Cerebellar nuclear complex (tissue), 1 donor: ENCODE measurements around the gene HSD17B8.
"Not testable (repeated sequence)": the region's sequence is repeated elsewhere in the genome, so short reads cannot be mapped to it uniquely, and the experiment has no call there.

ENCODE experiments used
- DNase-seq, 2 experiments: peaks; one replicate each; lab custom pipeline; 2025; lab: John Stamatoyannopoulos, UW

The HSD17B8 gene

DNA sequence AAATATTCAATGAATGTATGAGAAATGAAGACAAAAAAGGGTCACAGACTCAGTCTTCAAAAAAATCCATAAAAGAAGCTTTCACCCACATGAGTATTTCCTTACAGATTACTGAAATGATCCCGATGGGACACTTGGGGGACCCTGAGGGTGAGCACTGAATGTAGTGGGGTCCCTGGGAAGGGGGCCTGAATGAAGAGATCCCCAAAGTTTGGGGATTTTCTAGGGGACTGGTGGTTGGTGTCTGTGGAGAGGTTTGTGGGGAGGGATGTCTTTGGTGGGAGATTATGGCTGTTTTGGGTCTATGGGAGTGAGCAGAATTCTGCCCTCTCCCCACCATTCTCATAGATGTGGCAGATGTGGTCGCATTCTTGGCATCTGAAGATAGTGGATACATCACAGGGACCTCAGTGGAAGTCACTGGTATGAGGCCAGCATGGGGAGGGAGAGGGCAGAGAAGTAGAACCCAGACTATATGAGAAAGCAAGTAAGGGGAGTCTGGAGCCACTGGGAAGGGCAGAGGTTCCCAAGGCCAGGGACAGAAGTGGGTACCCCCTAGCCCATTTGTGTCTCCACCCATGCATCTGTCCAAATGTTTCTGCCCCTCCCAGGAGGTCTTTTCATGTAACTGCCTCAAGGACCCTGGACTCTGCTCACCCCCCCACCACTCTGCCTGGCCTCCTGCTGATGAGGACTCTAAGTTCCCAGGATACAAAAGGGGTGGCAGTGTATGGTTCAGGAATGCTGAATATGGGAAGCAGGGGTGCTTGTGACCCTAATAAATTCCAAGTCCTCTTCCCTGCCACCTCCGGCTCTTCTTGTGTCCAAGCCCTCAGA is 1.8 kb downstream of the HSD17B8 start:
- no peak for DNase-seq

DNA sequence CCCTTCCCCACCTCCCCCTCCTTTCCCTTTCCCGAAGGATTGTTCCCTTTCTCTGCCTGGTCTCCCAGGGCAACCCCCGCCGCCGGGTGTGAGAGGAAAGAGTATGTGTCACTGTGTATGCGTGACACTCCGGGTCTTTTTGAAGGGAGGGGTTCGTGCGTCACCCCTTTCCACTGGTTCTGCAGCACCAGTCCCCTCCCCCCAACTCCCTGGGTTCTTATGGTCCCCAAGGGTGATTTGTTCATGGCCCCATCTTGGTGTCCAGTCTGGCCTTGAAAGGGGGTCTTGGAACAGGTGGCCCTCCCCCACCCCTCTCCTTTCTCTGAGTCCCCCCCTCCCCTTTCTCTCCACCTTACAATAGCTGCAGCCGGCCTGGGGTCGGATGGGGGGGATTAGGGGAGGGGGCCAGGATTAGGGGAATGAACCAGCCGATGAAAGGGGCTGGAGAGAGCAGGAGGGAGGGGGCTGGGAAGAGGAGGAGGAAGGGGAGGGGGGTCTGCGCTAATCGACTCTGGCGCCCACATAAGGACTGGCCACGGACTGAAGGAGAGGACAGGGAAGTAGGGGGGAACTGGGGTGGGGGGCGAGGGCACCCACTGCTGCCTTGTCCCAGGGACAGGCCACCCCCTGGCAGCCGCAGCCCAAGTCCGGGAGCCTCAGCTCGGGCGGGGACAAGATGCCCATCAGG is 2.6 kb downstream of the HSD17B8 start:
- DNase-seq = no peak

DNA sequence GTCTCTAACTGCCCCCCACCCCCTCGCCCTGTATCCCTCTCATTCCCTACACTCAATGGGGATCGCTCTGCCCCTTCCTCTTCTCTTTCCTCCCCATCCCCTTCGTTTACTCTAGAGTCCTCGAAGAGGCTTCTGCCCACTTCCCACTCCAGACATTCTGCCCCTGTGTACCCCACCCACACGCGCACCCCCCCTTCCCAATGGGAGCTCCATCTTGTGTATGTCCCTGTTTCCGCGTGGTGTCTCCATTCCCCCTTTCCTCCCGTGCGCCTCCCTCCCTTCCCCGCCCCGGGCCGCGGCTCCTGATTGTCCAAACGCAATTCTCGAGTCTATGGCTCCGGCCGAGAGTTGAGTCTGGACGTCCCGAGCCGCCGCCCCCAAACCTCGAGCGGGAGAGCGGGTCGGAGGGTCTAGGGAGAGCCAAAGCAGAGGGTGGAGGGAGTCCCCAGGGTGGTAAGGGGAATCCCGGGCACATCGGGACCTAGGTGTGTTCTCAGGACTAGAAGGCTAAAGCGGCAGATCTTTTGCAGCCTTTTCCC is 3.2 kb downstream of the HSD17B8 start:
- DNase-seq = no peak

DNA sequence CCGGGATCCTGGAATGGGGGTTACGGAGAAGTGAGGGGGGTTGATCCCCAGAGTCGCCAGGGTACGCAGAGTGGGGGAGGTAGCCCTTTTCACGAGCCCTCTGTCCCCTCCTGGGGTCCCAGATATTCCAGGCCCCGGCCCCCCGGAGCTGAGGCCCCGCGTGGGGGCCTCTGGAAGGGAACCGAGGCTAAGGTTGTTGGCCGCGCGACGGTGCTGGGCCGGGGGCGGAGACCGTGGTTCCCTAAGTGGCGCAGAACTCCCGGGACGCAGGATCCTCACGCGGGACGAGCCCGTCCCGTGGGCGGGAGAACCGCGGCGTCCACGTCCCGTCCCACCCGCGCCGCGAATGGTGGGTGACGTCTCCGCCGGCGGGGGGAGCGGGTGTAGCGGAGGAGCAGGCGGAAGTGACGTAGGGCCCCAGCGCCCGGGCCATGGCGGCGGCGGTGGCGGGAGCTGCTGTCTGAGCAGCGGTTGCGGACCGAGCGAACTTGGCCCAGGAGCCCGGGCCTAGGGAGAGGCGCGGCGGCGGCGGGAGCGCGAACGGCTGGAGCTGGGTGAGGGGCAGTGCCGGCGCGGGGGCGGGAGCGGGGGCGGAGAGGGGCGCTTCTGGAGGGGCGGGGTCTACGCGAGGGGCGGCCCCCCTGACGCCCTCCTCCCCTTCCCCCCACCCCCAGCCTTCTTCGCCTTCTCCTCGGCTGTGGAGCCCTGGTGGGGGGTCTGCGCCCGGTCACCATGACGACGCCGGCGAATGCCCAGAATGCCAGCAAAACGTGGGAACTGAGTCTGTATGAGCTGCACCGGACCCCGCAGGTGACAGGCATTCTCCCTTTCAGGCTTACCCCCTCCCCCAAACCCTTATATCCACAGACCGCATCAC is 3.9 kb downstream of the HSD17B8 start, which contains the start of gene RING1:
RING1 (plus strand) TSS at position 410 of the 877 bp plus-strand sequence; CDS start at position 733, 323 bp downstream.
- peak in 1 of 2 experiments; percentile 12 for DNase-seq

DNA sequence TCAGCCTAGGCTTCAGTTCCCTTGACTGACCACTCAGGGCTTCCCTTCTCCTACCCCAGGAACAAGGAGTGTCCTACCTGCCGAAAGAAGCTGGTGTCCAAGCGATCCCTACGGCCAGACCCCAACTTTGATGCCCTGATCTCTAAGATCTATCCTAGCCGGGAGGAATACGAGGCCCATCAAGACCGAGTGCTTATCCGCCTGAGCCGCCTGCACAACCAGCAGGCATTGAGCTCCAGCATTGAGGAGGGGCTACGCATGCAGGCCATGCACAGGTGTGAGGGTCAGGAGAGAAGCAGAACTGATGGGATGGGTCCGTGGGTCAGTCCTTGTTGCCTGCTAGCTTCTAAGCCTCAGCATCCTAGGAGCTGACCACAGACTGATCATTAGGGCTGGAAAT is 5.4 kb downstream of the HSD17B8 start:
- DNase-seq = no peak

DNA sequence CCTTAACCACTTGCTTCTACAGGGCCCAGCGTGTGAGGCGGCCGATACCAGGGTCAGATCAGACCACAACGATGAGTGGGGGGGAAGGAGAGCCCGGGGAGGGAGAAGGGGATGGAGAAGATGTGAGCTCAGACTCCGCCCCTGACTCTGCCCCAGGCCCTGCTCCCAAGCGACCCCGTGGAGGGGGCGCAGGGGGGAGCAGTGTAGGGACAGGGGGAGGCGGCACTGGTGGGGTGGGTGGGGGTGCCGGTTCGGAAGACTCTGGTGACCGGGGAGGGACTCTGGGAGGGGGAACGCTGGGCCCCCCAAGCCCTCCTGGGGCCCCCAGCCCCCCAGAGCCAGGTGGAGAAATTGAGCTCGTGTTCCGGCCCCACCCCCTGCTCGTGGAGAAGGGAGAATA is 6.7 kb downstream of the HSD17B8 start:
- DNase-seq = no peak

DNA sequence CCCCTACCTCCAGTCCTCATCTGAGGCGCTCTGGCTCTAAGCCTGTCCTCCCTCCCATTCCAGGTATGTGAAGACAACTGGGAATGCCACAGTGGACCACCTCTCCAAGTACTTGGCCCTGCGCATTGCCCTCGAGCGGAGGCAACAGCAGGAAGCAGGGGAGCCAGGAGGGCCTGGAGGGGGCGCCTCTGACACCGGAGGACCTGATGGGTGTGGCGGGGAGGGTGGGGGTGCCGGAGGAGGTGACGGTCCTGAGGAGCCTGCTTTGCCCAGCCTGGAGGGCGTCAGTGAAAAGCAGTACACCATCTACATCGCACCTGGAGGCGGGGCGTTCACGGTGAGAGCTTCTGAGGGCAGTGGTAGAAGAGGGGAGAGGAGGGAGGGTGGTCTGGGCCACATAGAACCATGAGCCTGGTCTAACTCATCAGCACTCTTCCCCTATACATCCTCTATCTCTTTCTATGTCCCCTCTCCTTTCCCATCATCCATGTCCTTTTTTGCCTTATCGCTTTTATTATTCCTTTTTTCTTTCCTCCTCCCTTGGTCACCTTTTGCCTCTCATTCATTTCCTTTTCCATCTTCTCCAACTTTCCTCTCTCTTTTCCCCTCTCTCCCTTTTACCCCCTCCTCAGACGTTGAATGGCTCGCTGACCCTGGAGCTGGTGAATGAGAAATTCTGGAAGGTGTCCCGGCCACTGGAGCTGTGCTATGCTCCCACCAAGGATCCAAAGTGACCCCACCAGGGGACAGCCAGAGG is 7.4 kb downstream of the HSD17B8 start:
- DNase-seq = no peak

DNA sequence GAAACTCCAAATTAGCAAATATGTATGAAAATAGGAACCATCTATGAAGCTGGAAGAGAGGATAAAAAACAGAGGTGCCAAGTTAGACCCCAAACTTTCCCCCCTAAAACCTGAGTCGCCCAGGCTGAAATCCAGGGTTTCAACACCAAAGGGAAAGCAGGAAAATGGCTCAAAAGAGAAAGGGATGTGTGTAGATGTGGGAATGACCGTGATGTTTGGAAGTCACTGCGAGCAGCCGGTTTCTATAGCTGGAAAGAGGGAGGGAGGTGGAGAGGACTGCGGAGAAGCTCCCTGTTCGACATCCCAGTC is 8.4 kb downstream of the HSD17B8 start:
- no peak for DNase-seq

DNA sequence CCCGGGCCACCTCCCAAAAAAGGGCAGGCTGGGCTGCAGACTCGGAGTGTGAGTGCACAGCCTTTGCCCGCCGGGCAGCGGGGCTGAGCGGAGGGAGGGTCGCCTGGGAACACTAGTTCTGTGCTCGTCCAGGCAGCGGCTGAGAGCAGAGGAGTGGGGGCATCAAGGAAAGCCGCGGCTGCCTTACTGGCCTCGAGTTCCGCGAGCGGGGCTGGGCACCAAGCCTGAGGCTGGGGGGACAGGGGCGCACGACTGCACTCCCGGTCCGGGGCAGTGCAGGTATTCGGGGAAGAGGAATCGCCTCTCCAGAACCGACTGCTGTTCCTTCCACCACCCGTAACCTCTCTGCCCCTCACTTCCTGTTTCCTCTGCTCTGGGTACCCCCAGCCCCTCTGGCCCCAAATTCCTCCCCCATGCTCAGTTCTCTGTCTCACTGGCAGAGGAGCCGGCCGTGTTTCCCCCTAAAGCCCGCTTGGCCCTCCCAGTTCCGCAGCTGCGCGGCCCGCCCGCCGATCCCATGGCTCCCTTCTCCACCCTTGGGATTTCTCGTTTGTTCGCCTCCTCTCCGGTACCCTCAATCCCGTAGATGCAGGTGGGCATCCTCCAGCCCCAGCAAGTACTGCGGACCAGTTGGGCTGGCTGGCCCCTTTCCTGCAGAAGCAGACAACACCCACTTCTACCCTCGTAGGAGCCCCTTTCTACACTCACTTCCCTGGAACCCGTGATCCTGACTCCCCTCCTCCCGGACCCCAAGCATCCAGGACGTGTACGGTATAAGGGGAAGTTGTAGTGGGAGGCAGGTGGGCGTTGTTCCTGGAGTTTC is 8.9 kb downstream of the HSD17B8 start:
- DNase-seq = no peak

DNA sequence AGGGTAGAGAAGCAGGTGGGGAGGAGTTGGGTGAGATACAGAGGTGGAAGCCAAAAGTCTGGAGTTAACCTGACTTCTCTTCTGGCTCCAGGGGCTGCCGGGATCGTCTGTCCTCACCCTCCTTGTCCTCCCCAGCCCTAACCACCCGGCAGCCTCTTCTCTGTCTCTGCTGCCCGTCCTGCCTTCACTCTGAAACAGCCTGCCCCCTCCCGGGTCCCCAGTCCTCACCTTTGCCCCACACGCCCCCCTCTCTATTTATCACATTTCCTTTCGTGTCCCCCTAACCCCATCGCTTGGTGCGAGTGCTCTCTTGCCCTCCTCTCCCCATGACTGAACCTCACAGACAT is 9.5 kb downstream of the HSD17B8 start:
- DNase-seq = no peak

DNA sequence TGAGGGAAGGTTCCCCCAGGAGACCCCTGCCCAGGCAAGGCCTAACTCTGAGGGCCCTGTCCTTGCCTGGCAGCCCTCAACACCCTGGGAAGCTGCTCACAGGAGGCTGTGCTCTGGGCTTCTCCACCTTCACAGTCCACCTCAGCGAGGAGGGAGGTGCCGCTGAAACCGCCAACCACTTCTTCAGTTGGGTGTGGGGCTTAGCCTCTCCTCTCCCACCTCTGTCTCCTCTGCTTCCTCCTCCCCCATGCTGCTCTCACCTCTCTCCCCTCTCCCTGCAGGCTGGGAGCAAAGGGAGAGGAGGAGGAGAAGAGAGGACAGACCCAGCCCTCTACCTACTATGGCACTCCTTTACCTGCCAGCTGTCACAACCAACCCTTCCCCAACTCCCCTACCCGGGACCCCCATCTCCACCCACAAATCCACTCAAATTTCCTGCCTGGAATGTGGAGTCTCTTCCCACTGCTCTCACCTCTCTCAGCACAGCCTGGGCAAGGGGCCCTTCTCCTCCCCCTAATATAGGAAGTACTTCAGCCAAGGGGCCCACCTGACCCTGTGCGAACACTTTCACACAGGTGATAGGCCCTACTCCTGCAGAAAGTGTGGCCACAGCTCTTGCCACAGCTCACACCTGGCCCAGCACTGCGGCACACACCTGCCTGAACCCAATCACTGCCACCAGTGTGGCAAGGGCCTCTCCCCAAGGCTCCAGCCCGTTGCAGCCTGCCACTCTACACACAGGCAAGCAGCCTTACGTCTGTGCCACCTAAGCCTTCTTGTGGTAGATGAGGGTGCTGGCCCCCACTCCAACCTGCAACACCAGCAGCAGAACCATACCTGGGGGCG is 11.0 kb downstream of the HSD17B8 start:
- no peak for DNase-seq

DNA sequence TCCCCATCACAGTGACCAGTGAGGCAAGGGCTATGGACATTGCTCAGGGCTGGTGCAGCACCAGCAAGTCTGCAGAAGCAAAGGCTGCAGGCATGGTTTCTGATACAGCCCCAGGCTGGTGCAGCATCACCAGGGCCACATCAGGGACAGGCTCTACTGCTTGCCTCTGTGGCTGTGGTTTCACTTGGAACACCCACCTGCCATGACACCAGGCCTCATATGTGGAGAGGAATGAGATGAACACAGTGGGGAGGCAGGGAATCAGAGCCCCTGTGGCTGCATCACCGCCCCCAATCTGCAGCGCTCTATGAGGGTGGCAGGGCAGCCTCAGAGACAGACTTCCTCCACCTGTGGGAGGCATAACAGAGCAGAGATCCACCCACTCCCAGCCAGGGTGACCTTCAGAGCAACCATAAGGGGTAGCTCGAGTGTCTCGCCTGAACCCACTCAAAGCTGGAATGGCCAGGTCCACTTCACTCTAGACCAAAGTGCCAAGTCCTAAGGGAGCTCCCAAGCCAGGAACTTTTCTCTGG is 11.7 kb downstream of the HSD17B8 start:
- DNase-seq = no peak

DNA sequence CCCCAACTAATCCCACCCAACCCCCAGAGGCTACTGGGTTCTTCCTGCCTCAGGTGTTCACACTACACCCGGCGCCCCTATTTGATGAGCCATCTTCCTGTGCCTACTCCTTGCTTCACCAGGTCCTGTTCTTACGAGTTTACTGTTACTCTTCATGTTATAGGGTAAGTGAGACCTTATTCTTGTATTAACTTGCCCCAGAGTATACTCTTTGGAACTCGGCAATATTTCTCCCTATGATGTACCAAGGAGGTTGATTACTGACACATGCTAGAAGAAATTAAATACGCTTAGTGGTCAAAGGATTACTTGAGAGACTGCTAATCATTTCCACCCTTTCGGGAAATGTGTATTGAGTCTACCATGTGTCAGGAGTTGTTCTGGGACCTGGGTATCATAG is 12.8 kb downstream of the HSD17B8 start:
- DNase-seq = no peak

DNA sequence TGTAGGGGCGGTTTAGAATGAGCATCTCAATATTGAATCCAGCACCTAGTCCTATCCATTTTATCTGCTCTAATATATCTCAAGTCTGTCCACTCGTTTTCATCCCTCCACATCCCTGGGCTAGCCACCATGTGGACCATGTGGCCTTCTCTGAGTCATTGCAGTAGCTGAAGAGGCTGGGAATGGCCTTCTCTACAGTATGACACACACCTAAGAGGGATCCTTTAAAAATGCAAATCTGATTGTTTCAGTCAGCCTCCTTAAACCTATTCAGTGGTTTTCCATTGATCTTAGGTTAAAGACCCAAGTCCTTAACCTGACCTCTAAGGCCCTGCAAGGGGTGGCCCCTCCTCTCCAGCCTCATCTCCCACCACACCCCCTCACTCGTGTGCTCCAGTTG is 13.2 kb downstream of the HSD17B8 start:
- no peak for DNase-seq

DNA sequence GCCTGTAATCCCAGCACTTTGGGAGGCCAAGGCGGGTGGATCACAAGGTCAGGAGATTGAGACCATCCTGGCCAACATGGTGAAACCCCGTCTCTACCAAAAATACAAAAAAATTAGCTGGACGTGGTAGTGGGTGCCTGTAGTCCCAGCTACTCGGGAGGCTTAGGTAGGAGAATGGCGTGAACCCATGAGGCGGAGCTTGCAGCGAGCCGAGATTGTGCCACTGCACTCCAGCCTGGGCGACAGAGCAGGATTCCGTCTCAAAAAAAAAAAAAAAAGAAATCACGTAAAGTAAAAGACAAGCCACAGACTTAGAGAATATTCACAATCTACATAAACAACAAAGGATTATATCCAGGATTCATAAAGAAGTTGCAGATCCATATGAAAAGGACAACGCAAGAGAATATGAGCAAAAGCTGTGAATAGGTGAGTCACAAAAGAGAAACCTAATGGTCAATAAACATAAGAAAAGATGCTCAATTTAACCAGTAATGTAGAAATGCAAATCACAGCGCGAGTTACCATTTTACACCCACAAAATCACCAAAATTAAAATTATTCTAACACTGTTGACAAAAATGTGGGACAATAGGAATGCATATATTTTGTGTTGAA is 22.2 kb downstream of the HSD17B8 start:
- DNase-seq = not testable (repeated sequence)

DNA sequence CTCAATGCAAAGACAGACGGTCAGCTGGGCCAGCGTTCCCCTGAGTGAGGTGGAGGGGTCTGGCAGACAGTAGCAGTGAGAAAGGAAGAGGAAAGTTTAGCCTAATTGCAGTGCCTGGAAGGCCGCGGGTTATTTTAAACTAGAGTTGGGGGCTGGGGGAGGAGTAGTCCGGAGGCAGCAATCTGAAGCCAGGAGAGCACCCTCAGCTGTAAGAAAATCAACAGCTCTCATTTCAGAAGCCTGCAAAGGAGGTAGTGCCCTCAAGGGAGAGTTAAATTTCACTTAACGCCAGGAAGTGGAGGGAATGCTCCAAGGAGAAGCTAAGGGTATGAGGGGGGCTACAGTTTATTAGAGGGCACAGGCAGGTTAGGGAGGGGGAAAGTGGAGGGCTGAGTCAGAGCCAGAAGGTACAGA is 30.8 kb downstream of the HSD17B8 start:
- no peak for DNase-seq

DNA sequence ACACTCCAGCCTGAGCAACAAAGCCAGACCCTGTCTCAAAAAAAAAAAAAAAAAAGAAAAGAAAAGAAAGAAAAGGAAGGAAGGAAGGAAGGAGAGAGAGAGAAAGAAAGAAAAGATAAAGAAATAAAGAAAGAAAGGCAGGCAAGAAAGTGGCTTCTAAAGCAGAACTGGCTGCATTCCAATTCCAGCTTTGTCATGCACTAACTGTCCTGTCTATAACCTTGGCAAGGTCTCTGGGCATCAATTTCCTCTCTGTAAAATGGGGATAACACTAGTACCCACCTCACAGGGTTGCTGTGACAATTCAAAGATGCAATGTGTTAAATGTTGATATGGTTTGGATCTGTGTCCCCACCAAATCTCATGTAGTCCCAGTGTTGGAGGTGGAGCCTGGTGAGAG is 31.9 kb downstream of the HSD17B8 start:
- DNase-seq = no peak

DNA sequence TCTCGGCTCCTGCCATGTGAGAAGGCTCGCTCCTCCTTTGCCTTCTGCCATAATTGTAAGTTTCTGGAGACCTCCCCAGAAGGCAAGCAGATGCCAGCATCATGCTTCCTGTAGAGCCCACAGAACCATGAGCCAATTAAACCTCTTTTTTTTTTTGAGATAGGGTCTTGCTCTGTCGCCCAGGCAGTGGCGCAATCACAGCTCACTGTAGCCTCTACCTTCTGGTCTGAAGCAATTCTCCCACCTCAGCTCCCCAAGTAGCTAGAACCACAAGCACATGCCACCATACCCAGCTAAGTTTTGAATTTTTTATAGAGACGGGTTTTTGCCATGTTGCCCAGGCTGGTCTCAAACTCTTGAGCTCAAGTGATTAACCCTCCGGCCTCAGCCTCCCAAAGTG is 32.4 kb downstream of the HSD17B8 start:
- DNase-seq = no peak

DNA sequence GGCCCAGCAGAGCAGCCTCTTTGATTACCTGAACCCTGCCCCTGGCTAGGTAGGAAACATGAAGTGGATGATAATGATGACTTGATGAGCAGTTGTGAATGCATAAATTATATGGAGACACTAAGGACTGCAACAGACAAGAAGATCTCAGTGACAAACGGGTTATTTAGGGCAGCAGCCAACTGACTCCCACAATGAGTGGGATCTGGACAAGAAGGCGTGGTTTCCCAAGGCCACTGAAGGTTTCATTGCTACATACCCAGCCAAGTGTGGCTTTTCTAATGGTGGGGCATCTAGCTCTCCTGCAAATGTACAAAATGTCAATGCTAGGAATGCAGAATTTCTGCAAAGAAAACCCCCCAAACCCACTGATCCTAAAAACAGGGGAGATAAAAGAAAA is 33.3 kb downstream of the HSD17B8 start:
- no peak for DNase-seq
